Adrenal gland (tissue), 5 donors: ENCODE measurements around the gene MAN1C1.

Experiments
- POLR2A ChIP-seq, 2 donors: fragments of 450-650 bp; IDR thresholded peaks; one replicate each; pipeline ENCODE4 v1.6.1; 2017; ENCODE audit warnings: antibody characterized with exemption in 2 of 2, mild to moderate bottlenecking in 2 of 2, moderate library complexity in 1 of 2
- TF ChIP-seq, protein P1 (sequence below), 6 experiments: fragments of 450-650 bp in 4 of 6; fragments of 200-600 bp in 2 of 6; sonication (generic) in 1 of 6; IDR thresholded peaks; 1 replicate in 5 of 6; 2 replicates in 1 of 6; pipeline versions ENCODE4 v1.5.1 to v1.8.0; 2016 to 2021; ENCODE audit warnings: antibody characterized with exemption in 6 of 6, mild to moderate bottlenecking in 2 of 6, moderate library complexity in 1 of 6
- donor health status: DM: no; HTN: no; CAD: no.

DNA sequence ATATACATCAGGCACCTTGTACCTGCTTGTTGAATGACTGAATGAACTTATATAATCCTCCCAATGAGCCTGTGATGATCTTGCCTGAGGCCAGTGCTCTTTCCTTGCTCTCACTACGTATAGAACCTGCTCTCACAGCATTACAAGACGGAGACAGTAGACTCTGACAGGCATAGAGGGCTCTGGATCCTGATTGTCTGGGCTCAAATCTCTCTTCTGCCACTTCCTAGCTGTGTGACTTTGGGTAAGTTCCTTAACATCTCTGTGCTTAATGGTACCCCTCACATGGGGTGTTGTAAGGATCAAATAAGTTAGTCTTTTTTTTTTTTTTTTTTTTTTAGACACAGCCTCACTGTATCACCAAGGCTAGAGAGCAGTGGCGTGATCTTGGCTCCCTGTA lies 4.2 kb upstream of the MAN1C1 start:
- TF ChIP-seq, protein P1, sequence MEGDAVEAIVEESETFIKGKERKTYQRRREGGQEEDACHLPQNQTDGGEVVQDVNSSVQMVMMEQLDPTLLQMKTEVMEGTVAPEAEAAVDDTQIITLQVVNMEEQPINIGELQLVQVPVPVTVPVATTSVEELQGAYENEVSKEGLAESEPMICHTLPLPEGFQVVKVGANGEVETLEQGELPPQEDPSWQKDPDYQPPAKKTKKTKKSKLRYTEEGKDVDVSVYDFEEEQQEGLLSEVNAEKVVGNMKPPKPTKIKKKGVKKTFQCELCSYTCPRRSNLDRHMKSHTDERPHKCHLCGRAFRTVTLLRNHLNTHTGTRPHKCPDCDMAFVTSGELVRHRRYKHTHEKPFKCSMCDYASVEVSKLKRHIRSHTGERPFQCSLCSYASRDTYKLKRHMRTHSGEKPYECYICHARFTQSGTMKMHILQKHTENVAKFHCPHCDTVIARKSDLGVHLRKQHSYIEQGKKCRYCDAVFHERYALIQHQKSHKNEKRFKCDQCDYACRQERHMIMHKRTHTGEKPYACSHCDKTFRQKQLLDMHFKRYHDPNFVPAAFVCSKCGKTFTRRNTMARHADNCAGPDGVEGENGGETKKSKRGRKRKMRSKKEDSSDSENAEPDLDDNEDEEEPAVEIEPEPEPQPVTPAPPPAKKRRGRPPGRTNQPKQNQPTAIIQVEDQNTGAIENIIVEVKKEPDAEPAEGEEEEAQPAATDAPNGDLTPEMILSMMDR (IDR thresholded peaks at IDR 0.05) = no peak
- TF ChIP-seq POLR2A (IDR thresholded peaks at IDR 0.05) = no peak
